ENCODE results near the gene BBOX1. TPM values are rescaled to one million over a fixed set of nuclear protein-coding genes. Genes with fewer than 3 reads are reported as not detected.

Gene BBOX1
- polyA plus RNA-seq, 2 of the 4 experiments (the other 2 are of a cell fraction), result not detected

- FAIRE-seq, result no peak
- H3K4me3 ChIP-seq, result no peak overlapping the region
- DNase-seq (ENCODE audit: low read depth in 1 of 2, low spot score in 1 of 2), result no peak
- no peak overlapping the region for H3K27ac ChIP-seq
- ChIA-PET CTCF (no interaction called here), POLR2A (no interaction called here)
- WGBS (ENCODE audit: missing lambda C conversion rate), result 19% methylated on average over 5 of the region's 6 CpGs
- TF ChIP-seq MYC (IDR thresholded peaks at IDR 0.05; ENCODE audit: borderline replicate concordance, low read length) (no peak), ATOH8 (CRISPR knock-in tag; IDR thresholded peaks at IDR 0.05; ENCODE audit: low read depth) (no peak), CEBPB (IDR thresholded peaks at IDR 0.05) (no peak), KDM1A (IDR thresholded peaks at IDR 0.05; ENCODE audit: low read depth) (no peak), ZC3H11A (IDR thresholded peaks at IDR 0.05) (no peak), NFE2L2 (conservative IDR thresholded peaks at IDR 0.05; ENCODE audit: low read length) (no peak), FOXS1 (CRISPR knock-in tag; IDR thresholded peaks at IDR 0.05) (no peak)
- no peak overlapping the region for H3K4me2 ChIP-seq
- no peak for ATAC-seq
- H3K4me1 ChIP-seq, result no peaks in the 10 kb centered on the region
- H3K9me3 ChIP-seq, result no peaks in the 10 kb centered on the region
Measured at GRCh38 chr11:27025312-27025955, 15.2 kb upstream of the BBOX1 start.

GRCh38 chr11:27025957-27026733, 14.5 kb upstream of the BBOX1 start:
- FAIRE-seq (no peak), ATAC-seq (no peak), DNase-seq (ENCODE audit: low read depth in 1 of 2, low spot score in 1 of 2) (no peak)
- Histone ChIP-seq H3K4me2 (no peak overlapping the region), H3K4me1 (no peaks in the 10 kb centered on the region), H3K27ac (no peak overlapping the region), H3K4me3 (no peak overlapping the region), H3K9me3 (no peaks in the 10 kb centered on the region)
- CTCF ChIA-PET, result interaction anchor here (0.7 kb wide), 1 partner anchor 149 kb away, joined by 4 read pairs; no protein-coding TSS in a partner anchor
- POLR2A ChIA-PET, result no interaction called here
- 25% methylated on average over 8 of the region's 8 CpGs for WGBS (ENCODE audit: missing lambda C conversion rate)
- TF ChIP-seq KDM5A (IDR thresholded peaks at IDR 0.05) (no peak), MYC (IDR thresholded peaks at IDR 0.05; ENCODE audit: borderline replicate concordance, low read length) (no peak)

- FAIRE-seq (no peak), DNase-seq (ENCODE audit: low read depth in 1 of 2, low spot score in 1 of 2) (no peak), ATAC-seq (no peak)
- Histone ChIP-seq H3K4me1 (no peaks in the 10 kb centered on the region), H3K27ac (no peak overlapping the region), H3K4me2 (no peak overlapping the region), H3K9me3 (no peaks in the 10 kb centered on the region), H3K4me3 (no peak overlapping the region)
- 7% methylated on average over 1 of the region's 1 CpG for WGBS (ENCODE audit: missing lambda C conversion rate)
- POLR2A ChIA-PET, result no interaction called here
- CTCF ChIA-PET, result no interaction called here
- TF ChIP-seq KDM5A (IDR thresholded peaks at IDR 0.05), result no peak
Measured at GRCh38 chr11:27028561-27028965, 12.1 kb upstream of the BBOX1 start.

GRCh38 chr11:27029966-27030365, 10.6 kb upstream of the BBOX1 start:
- no peak for TF ChIP-seq HDAC2 (IDR thresholded peaks at IDR 0.05)
- TF ChIP-seq EHF (CRISPR knock-in tag; IDR thresholded peaks at IDR 0.05), result no peak
- TF ChIP-seq CHD4 (IDR thresholded peaks at IDR 0.05; ENCODE audit: borderline replicate concordance), result no peak
- no peak for TF ChIP-seq FOSB (CRISPR knock-in tag; IDR thresholded peaks at IDR 0.05)
- TF ChIP-seq MAZ (IDR thresholded peaks at IDR 0.05; ENCODE audit: borderline replicate concordance, low read depth, low read length), result no peak
- no peak for TF ChIP-seq TP53 (CRISPR knock-in tag; IDR thresholded peaks at IDR 0.05)
- TF ChIP-seq GATA3 (IDR thresholded peaks at IDR 0.05; ENCODE audit: borderline replicate concordance), result no peak
- no peak for TF ChIP-seq NPAS2 (CRISPR knock-in tag; IDR thresholded peaks at IDR 0.05; ENCODE audit: borderline replicate concordance)
- TF ChIP-seq TFCP2L1 (CRISPR knock-in tag; IDR thresholded peaks at IDR 0.05), result no peak
- TF ChIP-seq RCOR1 (IDR thresholded peaks at IDR 0.05; ENCODE audit: low read depth, low read length), result no peak
- no peak for TF ChIP-seq BCL3 (IDR thresholded peaks at IDR 0.05)
- no peak for TF ChIP-seq FOSL2 (IDR thresholded peaks at IDR 0.05)
- no peak for TF ChIP-seq FOSL2 (CRISPR knock-in tag; IDR thresholded peaks at IDR 0.05)
- no peak for TF ChIP-seq E2F6 (IDR thresholded peaks at IDR 0.05; ENCODE audit: borderline replicate concordance, low read depth)
- TF ChIP-seq MAX (IDR thresholded peaks at IDR 0.05), result no peak
- no peak for TF ChIP-seq KDM1A (IDR thresholded peaks at IDR 0.05; ENCODE audit: low read depth)
- TF ChIP-seq CHD2 (IDR thresholded peaks at IDR 0.05; ENCODE audit: low read length, partially characterized antibody), result no peak
- TF ChIP-seq EP300 (IDR thresholded peaks at IDR 0.05), result no peak
- TF ChIP-seq RNF2 (IDR thresholded peaks at IDR 0.05; ENCODE audit: borderline replicate concordance, low read depth), result no peak
- no peak for TF ChIP-seq EHMT2 (IDR thresholded peaks at IDR 0.05; ENCODE audit: low read depth)
- TF ChIP-seq CEBPB (IDR thresholded peaks at IDR 0.05), result no peak
- FAIRE-seq, result no peak

More at GRCh38 chr11:27029966-27030365, 10.6 kb upstream of the BBOX1 start:
- WGBS (ENCODE audit: missing lambda C conversion rate), result 38% methylated on average over 1 of the region's 1 CpG
- no peak overlapping the region for H3K4me3 ChIP-seq
- no peaks in the 10 kb centered on the region for H3K9me3 ChIP-seq
- H3K27ac ChIP-seq, result no peak overlapping the region
- DNase-seq (ENCODE audit: low read depth in 1 of 2, low spot score in 1 of 2) (no peak), ATAC-seq (no peak)
- ChIA-PET CTCF (interaction anchor here (1.6 kb wide), 1 partner anchor 10 kb away, joined by 3 read pairs; no protein-coding TSS in a partner anchor), POLR2A (no interaction called here)
- no peaks in the 10 kb centered on the region for H3K4me1 ChIP-seq
- H3K4me2 ChIP-seq, result no peak overlapping the region
